ENCODE measurements around the gene LRMDA. TPM values are rescaled to one million over a fixed set of nuclear protein-coding genes. Genes with fewer than 3 reads are reported as not detected.
A peak's percentile ranks its signal among the peaks of the same experiment; 100 is the strongest.

LRMDA gene
- total RNA-seq, 6 donors from 2014 or later: 12.8 to 185 (median 18.1) TPM

GRCh38 chr10:76291885-76292284 is 860.5 kb downstream of the LRMDA start:
- TF ChIP-seq EP300 (IDR thresholded peaks at IDR 0.05) (no peak), POLR2AphosphoS5 (IDR thresholded peaks at IDR 0.05) (no peak), POLR2A (IDR thresholded peaks at IDR 0.05) (no peak)
- TF ChIP-seq, protein P1, sequence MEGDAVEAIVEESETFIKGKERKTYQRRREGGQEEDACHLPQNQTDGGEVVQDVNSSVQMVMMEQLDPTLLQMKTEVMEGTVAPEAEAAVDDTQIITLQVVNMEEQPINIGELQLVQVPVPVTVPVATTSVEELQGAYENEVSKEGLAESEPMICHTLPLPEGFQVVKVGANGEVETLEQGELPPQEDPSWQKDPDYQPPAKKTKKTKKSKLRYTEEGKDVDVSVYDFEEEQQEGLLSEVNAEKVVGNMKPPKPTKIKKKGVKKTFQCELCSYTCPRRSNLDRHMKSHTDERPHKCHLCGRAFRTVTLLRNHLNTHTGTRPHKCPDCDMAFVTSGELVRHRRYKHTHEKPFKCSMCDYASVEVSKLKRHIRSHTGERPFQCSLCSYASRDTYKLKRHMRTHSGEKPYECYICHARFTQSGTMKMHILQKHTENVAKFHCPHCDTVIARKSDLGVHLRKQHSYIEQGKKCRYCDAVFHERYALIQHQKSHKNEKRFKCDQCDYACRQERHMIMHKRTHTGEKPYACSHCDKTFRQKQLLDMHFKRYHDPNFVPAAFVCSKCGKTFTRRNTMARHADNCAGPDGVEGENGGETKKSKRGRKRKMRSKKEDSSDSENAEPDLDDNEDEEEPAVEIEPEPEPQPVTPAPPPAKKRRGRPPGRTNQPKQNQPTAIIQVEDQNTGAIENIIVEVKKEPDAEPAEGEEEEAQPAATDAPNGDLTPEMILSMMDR (IDR thresholded peaks at IDR 0.05): no peak
- DNase-seq (no peak), ATAC-seq (ENCODE audit: low FRiP score in 2 of 2) (no peak)
- no peaks in the 10 kb centered on the region for H3K9me3 ChIP-seq
- H3K27me3 ChIP-seq: no peaks in the 10 kb centered on the region
- H3K4me1 ChIP-seq: no peaks in the 10 kb centered on the region
- WGBS, 2 donors: 89 to 93% methylated on average over 4 of the region's 4 CpGs
- no peak overlapping the region for H3K4me3 ChIP-seq
- no peak overlapping the region for H3K27ac ChIP-seq
- no peaks in the 10 kb centered on the region for H3K36me3 ChIP-seq

- peak overlapping the region in 1 of 4 donors; percentile 46 for H3K27ac ChIP-seq
Observed at GRCh38 chr10:76296957-76297356, 865.5 kb downstream of the LRMDA start.

GRCh38 chr10:76297358-76297757 is 865.9 kb downstream of the LRMDA start:
- Histone ChIP-seq H3K4me1 (peaks cover 6 to 21% (median 11%) of the 10 kb centered on the region in 4 donors), H3K36me3 (no peaks in the 10 kb centered on the region), H3K27me3 (no peaks in the 10 kb centered on the region), H3K4me3 (no peak overlapping the region), H3K9me3 (no peaks in the 10 kb centered on the region), H3K27ac (peak overlapping the region in 1 of 4 donors; percentile 46)
- ATAC-seq (ENCODE audit: low FRiP score in 2 of 2) (no peak), DNase-seq (no peak)
- WGBS, 2 donors: 74 to 77% methylated on average over 4 of the region's 4 CpGs
- no peak for TF ChIP-seq POLR2AphosphoS5 (IDR thresholded peaks at IDR 0.05)
- TF ChIP-seq EP300 (IDR thresholded peaks at IDR 0.05): no peak
- TF ChIP-seq POLR2A (IDR thresholded peaks at IDR 0.05): no peak
- TF ChIP-seq, protein P1 (IDR thresholded peaks at IDR 0.05): no peak

More at GRCh38 chr10:76296957-76297356, 865.5 kb downstream of the LRMDA start:
- Histone ChIP-seq H3K36me3 (no peaks in the 10 kb centered on the region), H3K27me3 (no peaks in the 10 kb centered on the region), H3K9me3 (no peaks in the 10 kb centered on the region), H3K4me3 (no peak overlapping the region), H3K4me1 (peaks cover 2 to 17% (median 7%) of the 10 kb centered on the region in 4 donors)
- DNase-seq (no peak), ATAC-seq (ENCODE audit: low FRiP score in 2 of 2) (no peak)
- no peak for TF ChIP-seq POLR2A (IDR thresholded peaks at IDR 0.05)
- no peak for TF ChIP-seq POLR2AphosphoS5 (IDR thresholded peaks at IDR 0.05)
- TF ChIP-seq, protein P1 (IDR thresholded peaks at IDR 0.05): no peak
- TF ChIP-seq EP300 (IDR thresholded peaks at IDR 0.05): no peak
- 64 to 71% methylated on average over 3 of the region's 3 CpGs for WGBS, 2 donors

DNA sequence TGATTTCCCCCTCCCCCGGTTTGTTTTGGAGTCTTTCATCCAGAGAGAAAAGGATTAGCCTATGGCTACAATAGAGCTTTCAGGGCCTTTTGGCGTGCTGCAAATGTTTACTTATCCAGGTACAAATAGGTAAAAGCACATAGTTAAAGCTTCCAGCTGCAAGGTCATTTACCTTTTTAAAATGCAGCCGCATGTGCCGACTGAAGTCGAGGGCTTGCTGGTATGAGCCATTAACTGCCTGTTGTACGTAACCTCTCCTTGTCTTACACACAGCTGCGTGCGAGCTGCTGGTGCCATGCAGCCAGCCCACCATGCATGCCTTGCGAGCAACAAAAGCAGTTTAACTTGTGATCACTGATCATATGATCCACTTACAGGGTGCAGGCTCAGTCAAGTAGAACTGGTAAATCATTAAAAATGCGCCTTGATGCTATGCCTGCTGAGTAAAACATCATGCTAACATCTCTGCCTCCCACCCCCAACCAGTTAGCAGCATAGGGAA is 866.4 kb downstream of the LRMDA start:
- 71 to 81% methylated on average over 7 to 10 of the region's 10 CpGs for WGBS, 2 donors
- ATAC-seq (ENCODE audit: low FRiP score in 2 of 2): peak in 1 of 2 donors; percentile 52
- peak overlapping the region in 1 of 4 donors; percentile 46 for H3K27ac ChIP-seq

More for the DNA sequence above, 866.4 kb downstream of the LRMDA start:
- peak in 1 of 2 donors; percentile 44 for DNase-seq
- Histone ChIP-seq H3K27me3 (no peaks in the 10 kb centered on the region), H3K4me1 (peaks cover 9 to 26% (median 14%) of the 10 kb centered on the region in 4 donors), H3K36me3 (no peaks in the 10 kb centered on the region), H3K4me3 (no peak overlapping the region), H3K9me3 (no peaks in the 10 kb centered on the region)
- TF ChIP-seq POLR2AphosphoS5 (IDR thresholded peaks at IDR 0.05) (no peak), POLR2A (IDR thresholded peaks at IDR 0.05) (no peak), EP300 (IDR thresholded peaks at IDR 0.05) (no peak)
- TF ChIP-seq, protein P1 (IDR thresholded peaks at IDR 0.05): no peak
